Aortic smooth muscle cell (primary cell): Measurements from ENCODE around the gene CHRNA5. TPM values are rescaled to one million over a fixed set of nuclear protein-coding genes. Genes with fewer than 3 reads are reported as not detected.

Experiments
- total RNA-seq: library from RNA; depleted of rRNA; stranded (reverse); fragments of >200 nt; gene quantifications from 2 replicates; pipeline ENCODE4 v1.2.3, GENCODE V29; 2014

The CHRNA5 gene
- total RNA-seq = 0.13 and 0.31 TPM in 2 replicates

GRCh38 chr15:78565097-78565950 lies at the start of gene CHRNA5:
CHRNA5 (plus strand) TSS chr15:78565520; CDS start chr15:78565720, 200 bp downstream.

GRCh38 chr15:78540141-78540870 lies 25.0 kb upstream of the CHRNA5 start, which contains the start of gene PSMA4:
PSMA4 (plus strand) TSS chr15:78540444; CDS start chr15:78541928, 1,484 bp downstream.

DNA sequence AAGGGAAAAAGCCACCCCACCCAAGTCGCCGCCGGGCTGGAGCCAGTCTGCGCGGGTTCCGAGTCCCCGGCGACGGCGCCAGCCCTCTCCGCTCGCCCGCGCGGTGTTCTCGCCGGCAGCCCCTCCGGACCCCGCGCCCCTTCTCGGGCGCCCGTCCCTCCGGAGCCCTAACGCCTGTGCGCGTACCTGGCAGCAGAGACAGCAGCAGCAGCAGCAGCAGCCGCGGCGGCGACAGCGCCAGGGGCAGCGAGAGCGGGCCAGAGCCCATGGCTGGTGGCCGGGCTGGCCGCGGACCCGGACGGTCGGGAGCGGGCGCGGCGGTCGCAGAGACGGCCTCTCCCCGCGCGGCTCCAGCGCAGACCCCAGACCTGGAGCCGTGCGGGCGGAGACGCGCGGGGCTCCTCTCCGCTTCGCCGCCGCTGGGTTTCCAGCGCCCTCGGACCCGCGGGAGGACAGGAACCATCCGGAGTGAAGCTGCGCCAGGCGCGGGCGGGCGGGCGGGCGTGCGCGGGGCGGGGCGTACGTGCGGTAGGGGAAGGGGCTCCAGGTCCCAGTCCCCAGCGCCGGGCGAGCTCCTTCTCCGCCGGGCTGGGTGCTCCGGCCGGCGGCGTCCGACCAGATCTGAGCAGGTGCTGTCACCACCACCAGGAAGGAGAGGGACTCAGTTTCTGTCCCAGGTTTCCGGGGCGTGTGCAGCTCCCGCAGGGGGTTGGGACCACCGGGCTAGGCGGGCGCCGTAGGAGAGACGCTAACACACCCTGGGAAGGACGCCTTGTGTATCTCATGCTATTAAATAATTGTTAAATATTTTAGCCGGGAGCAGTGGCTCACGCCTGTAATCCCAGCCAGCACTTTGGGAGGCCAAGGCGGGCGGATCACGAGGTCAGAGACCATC lies 55.5 kb downstream of the CHRNA5 start, which contains the start of gene CHRNA3:
Gene CHRNA3 (minus strand): TSS at position 470 of the 895 bp plus-strand sequence. CDS start 202 bp downstream, at position 268.

GRCh38 chr15:78641102-78641748 lies 75.9 kb downstream of the CHRNA5 start, which contains the start of gene CHRNB4:
CHRNB4 (minus strand) TSS chr15:78641210; CDS start chr15:78641133, 77 bp downstream.

Other genes with a start within 250 kb of the CHRNA5 start
- not detected in 2 replicates for gene CRABP1, start 225.2 kb upstream of the CHRNA5 start, total RNA-seq
- gene IREB2, start 127.3 kb upstream of the CHRNA5 start, total RNA-seq = 14.3 and 17.2 TPM in 2 replicates
- gene HYKK, start 57.9 kb upstream of the CHRNA5 start, total RNA-seq = 2.2 TPM in 2 replicates
- 136 and 137 TPM in 2 replicates for gene PSMA4, start 25.1 kb upstream of the CHRNA5 start, total RNA-seq
- gene CHRNA3, start 55.5 kb downstream of the CHRNA5 start, total RNA-seq = 0.13 TPM in 1 of 2 replicates, not detected in the other
- not detected in 2 replicates for gene CHRNB4, start 75.7 kb downstream of the CHRNA5 start, total RNA-seq
- gene ADAMTS7, start 245.9 kb downstream of the CHRNA5 start, total RNA-seq = 8.7 and 24.1 TPM in 2 replicates